IPS-15b (cell line): Measurements from ENCODE around the gene NMRAL1.

Experiments used
- H3K27me3 ChIP-seq: one replicate; pipeline ENCODE4 v1.6.1; 2013; ENCODE audit warnings: low read length; ENCODE audit not compliant: control insufficient read depth, insufficient read depth
- H3K36me3 ChIP-seq: one replicate; pipeline ENCODE4 v1.6.1; 2013; ENCODE audit warnings: low read length; ENCODE audit not compliant: control insufficient read depth, insufficient read depth
- H3K4me1 ChIP-seq: one replicate; pipeline ENCODE4 v1.6.1; 2013; ENCODE audit warnings: mild to moderate bottlenecking, low read length; ENCODE audit not compliant: control insufficient read depth, insufficient read depth
- H3K4me3 ChIP-seq: one replicate; pipeline ENCODE4 v1.5.1; 2013; ENCODE audit warnings: low read depth, low read length
- H3K9ac ChIP-seq: one replicate; pipeline ENCODE4 v1.6.1; 2013; ENCODE audit warnings: low read depth, mild to moderate bottlenecking, low read length
- H3K9me3 ChIP-seq: one replicate; pipeline ENCODE4 v1.6.1; 2013; ENCODE audit warnings: mild to moderate bottlenecking, low read length; ENCODE audit not compliant: control insufficient read depth, insufficient read depth

The NMRAL1 gene

GRCh38 chr16:4433914-4434787, 40.3 kb downstream of the NMRAL1 start:
- H3K36me3 ChIP-seq, result peaks cover 14% of the 10 kb centered on the region
- no peaks in the 10 kb centered on the region for H3K9me3 ChIP-seq
- H3K27me3 ChIP-seq, result no peaks in the 10 kb centered on the region
- H3K4me3 ChIP-seq, result no peak overlapping the region
- no peak overlapping the region for H3K9ac ChIP-seq
- H3K4me1 ChIP-seq, result no peaks in the 10 kb centered on the region

GRCh38 chr16:4433228-4433627, 41.2 kb downstream of the NMRAL1 start:
- peaks cover 14% of the 10 kb centered on the region for H3K36me3 ChIP-seq
- no peak overlapping the region for H3K9ac ChIP-seq
- H3K27me3 ChIP-seq, result no peaks in the 10 kb centered on the region
- no peaks in the 10 kb centered on the region for H3K4me1 ChIP-seq
- no peak overlapping the region for H3K4me3 ChIP-seq
- H3K9me3 ChIP-seq, result no peaks in the 10 kb centered on the region

DNA sequence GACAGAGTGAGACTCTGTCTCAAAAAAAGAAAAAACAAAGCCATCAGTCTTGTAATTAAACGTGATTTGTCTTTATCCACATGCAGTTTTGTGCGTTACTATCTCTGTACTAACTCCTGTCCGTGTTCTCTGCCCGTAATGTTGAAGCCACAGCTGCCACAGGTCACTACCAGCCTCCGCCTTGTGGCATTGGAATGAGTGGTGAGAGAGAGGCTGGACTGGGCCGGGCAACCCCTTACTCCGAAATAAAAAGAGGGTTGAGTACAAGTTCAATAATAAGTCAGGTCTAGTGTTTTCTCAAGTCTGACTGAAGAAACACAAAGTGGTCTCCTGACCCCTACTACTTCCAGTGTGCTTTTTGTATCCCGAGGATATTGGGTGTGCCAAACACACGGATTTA, 43.4 kb downstream of the NMRAL1 start:
- Histone ChIP-seq H3K36me3 (peaks cover 11% of the 10 kb centered on the region), H3K9me3 (no peaks in the 10 kb centered on the region), H3K9ac (no peak overlapping the region), H3K4me3 (no peak overlapping the region), H3K4me1 (peaks cover 4% of the 10 kb centered on the region), H3K27me3 (no peaks in the 10 kb centered on the region)

DNA sequence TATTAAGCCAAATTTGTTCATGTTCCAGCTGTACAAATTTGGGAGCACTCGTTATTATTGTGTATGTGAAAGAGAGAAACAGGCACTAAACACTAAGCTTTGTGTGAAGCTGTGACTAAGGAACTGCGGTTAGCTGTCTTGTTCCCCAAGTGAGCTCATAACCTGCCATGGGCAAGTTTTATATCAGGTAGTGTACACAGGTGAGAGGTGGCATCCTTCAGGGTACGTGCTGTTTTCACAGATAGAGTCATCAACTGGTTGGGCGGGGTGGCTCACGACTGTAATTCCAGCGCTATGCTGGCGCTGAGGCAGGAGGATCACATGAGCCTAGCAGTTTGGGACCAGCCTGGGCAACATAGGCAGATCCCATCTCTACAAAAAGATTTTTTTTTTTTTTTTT, 45.9 kb downstream of the NMRAL1 start:
- Histone ChIP-seq H3K36me3 (peaks cover 2% of the 10 kb centered on the region), H3K9me3 (no peaks in the 10 kb centered on the region), H3K27me3 (no peaks in the 10 kb centered on the region), H3K9ac (no peak overlapping the region), H3K4me3 (no peak overlapping the region), H3K4me1 (peaks cover 7% of the 10 kb centered on the region)

GRCh38 chr16:4426722-4427372, 47.6 kb downstream of the NMRAL1 start:
- Histone ChIP-seq H3K36me3 (peaks cover 2% of the 10 kb centered on the region), H3K9me3 (no peaks in the 10 kb centered on the region), H3K9ac (peak overlapping the region; percentile 92), H3K4me1 (peaks cover 7% of the 10 kb centered on the region), H3K27me3 (no peaks in the 10 kb centered on the region), H3K4me3 (peak overlapping the region; percentile 97)

DNA sequence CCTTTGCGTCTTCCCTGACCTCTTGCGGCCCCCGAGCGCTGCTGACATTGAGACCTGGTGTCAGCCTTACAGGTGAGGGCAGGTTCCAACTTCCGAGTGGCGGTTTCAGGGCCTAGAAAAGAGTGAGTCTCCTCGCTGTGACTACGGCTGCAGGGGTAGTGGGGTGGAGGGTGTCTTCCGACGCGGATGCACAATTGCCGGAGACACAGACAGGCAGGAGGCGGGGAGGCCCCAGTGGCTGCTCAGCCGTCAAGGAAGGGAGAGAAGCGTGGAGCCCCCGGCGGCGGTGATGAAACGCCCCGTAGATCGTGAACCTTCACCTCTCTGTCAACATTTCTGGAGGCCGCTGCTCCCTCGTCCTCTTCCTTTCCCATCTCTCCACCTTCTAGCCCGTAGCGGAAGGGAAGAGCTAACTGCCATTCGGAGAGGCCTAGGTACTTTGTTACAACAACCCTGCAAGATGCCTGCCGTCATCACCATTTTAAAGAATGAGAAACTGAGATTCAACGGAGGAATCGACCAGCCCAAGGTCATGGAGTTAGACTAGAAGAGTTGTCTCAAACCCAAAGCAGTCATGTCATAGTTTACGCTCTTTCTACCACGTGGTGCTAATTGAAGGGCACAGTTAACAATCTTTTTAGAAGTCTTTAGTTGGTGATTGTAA, 48.3 kb downstream of the NMRAL1 start:
- Histone ChIP-seq H3K9me3 (no peaks in the 10 kb centered on the region), H3K4me1 (peaks cover 7% of the 10 kb centered on the region), H3K36me3 (peaks cover 2% of the 10 kb centered on the region), H3K4me3 (peak overlapping the region; percentile 97), H3K9ac (peak overlapping the region; percentile 92), H3K27me3 (no peaks in the 10 kb centered on the region)

- no peaks in the 10 kb centered on the region for H3K27me3 ChIP-seq
- peaks cover 2% of the 10 kb centered on the region for H3K36me3 ChIP-seq
- H3K9ac ChIP-seq, result peak within 1 kb of the TSS; percentile 92
- no peaks in the 10 kb centered on the region for H3K9me3 ChIP-seq
- H3K4me3 ChIP-seq, result peak within 1 kb of the TSS; percentile 97
- peaks cover 7% of the 10 kb centered on the region for H3K4me1 ChIP-seq
Observed at GRCh38 chr16:4425378-4426020, 48.9 kb downstream of the NMRAL1 start, which contains the start of gene DNAJA3. DNAJA3 (plus strand) TSS chr16:4425868; CDS start chr16:4425882, 14 bp downstream.

GRCh38 chr16:4420505-4421105, 53.8 kb downstream of the NMRAL1 start:
- H3K9ac ChIP-seq, result no peak overlapping the region
- no peaks in the 10 kb centered on the region for H3K27me3 ChIP-seq
- H3K9me3 ChIP-seq, result no peaks in the 10 kb centered on the region
- no peak overlapping the region for H3K4me3 ChIP-seq
- no peaks in the 10 kb centered on the region for H3K36me3 ChIP-seq
- H3K4me1 ChIP-seq, result peaks cover 3% of the 10 kb centered on the region

GRCh38 chr16:4419402-4419959, 54.9 kb downstream of the NMRAL1 start:
- no peaks in the 10 kb centered on the region for H3K9me3 ChIP-seq
- H3K9ac ChIP-seq, result no peak overlapping the region
- H3K27me3 ChIP-seq, result no peaks in the 10 kb centered on the region
- no peaks in the 10 kb centered on the region for H3K36me3 ChIP-seq
- peaks cover 4% of the 10 kb centered on the region for H3K4me1 ChIP-seq
- H3K4me3 ChIP-seq, result no peak overlapping the region

- H3K9ac ChIP-seq, result peak within 1 kb of the TSS; percentile 8
- no peaks in the 10 kb centered on the region for H3K27me3 ChIP-seq
- H3K4me1 ChIP-seq, result peaks cover 4% of the 10 kb centered on the region
- peak within 1 kb of the TSS; percentile 82 for H3K4me3 ChIP-seq
- peaks cover 7% of the 10 kb centered on the region for H3K36me3 ChIP-seq
- no peaks in the 10 kb centered on the region for H3K9me3 ChIP-seq
Observed at GRCh38 chr16:4416200-4417032, 58.0 kb downstream of the NMRAL1 start, which contains the start of gene CORO7. CORO7 (minus strand) TSS chr16:4416596; CDS start chr16:4416518, 78 bp downstream.
